ENCODE data around the gene PLA2G2C.

DNA sequence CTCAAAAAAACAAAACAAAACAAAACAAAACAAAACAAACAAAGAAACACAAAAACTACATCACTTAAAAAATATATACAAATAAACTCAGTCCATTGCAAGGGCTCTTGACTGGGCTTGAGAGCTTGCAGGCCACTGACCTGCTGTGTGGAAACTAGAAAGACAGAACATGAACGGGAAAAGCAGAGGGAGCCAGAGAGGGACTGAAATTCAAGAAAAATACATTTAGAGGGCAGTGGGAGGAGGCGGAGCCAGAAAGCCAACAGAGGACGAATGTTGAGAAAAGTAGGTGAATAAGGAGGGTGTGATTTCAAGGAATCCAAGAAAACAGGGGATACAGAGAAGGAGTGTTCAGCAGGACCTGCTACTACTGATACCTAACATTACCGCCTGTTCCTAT is 41.4 kb upstream of the PLA2G2C start:
- no peak for TF ChIP-seq POLR2A (IDR thresholded peaks at IDR 0.05)
- TF ChIP-seq, protein P1, sequence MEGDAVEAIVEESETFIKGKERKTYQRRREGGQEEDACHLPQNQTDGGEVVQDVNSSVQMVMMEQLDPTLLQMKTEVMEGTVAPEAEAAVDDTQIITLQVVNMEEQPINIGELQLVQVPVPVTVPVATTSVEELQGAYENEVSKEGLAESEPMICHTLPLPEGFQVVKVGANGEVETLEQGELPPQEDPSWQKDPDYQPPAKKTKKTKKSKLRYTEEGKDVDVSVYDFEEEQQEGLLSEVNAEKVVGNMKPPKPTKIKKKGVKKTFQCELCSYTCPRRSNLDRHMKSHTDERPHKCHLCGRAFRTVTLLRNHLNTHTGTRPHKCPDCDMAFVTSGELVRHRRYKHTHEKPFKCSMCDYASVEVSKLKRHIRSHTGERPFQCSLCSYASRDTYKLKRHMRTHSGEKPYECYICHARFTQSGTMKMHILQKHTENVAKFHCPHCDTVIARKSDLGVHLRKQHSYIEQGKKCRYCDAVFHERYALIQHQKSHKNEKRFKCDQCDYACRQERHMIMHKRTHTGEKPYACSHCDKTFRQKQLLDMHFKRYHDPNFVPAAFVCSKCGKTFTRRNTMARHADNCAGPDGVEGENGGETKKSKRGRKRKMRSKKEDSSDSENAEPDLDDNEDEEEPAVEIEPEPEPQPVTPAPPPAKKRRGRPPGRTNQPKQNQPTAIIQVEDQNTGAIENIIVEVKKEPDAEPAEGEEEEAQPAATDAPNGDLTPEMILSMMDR (IDR thresholded peaks at IDR 0.05), result no peak

Data from vagina (tissue), 2 donors.